B cell (primary cell): ENCODE results near the gene EFCAB14. TPM values are rescaled to one million over a fixed set of nuclear protein-coding genes. Genes with fewer than 3 reads are reported as not detected.

Experiments
- ATAC-seq: fragments of 200-7000 bp; cut with Tn5 transposase; one replicate; pipeline ENCODE4 v1.10.0; 2021; ENCODE audit warnings: low read depth, mild to moderate bottlenecking, moderate number of reproducible peaks, moderate library complexity
- CTCF ChIA-PET: fragments of 350-600 bp; sonication (Branson Sonifier 250); formaldehyde crosslinking; loops from one replicate; lab custom pipeline; 2021; ENCODE audit warnings: antibody characterized with exemption, inconsistent platforms; lab: Charles Lee
- POLR2A ChIA-PET: fragments of 350-600 bp; sonication (Branson Sonifier 250); formaldehyde crosslinking; loops from one replicate; lab custom pipeline; 2021; ENCODE audit warnings: antibody characterized with exemption; lab: Charles Lee
- DNase-seq: peaks from one replicate; pipeline ENCODE4 v3.0.0; 2013
- H2AFZ ChIP-seq: 2 replicates; pipeline ENCODE4 v1.6.1; 2012; ENCODE audit warnings: mild to moderate bottlenecking, low read depth, low read length; ENCODE audit not compliant: insufficient read depth, poor library complexity, severe bottlenecking
- H3K27ac ChIP-seq, 2 donors: 1 replicate in 1 of 2; 2 replicates in 1 of 2; pipeline ENCODE4 v1.5.1; 2012 to 2013; ENCODE audit warnings: low read length in 2 of 2, mild to moderate bottlenecking in 2 of 2, moderate library complexity in 1 of 2
- H3K27me3 ChIP-seq, 4 experiments: fragments of 200-600 bp in 1 of 4; sonication (generic) in 1 of 4; replicated peaks in 1 of 4; 1 replicate in 2 of 4; 2 replicates in 2 of 4; pipeline versions ENCODE4 v1.6.1 to v1.7.0; 2013 to 2016; ENCODE audit warnings: low read length in 3 of 4, mild to moderate bottlenecking in 2 of 4, mixed read lengths in 1 of 4, moderate library complexity in 1 of 4; ENCODE audit not compliant: insufficient read depth in 4 of 4, control insufficient read depth in 3 of 4; ENCODE audit errors: control extremely low read depth in 1 of 4
- H3K36me3 ChIP-seq, 2 experiments: replicated peaks in 1 of 2; 1 replicate in 1 of 2; 2 replicates in 1 of 2; pipeline versions ENCODE4 v1.6.1 to v1.7.1; 2013; ENCODE audit warnings: low read length in 1 of 2; ENCODE audit not compliant: insufficient read depth in 2 of 2, control insufficient read depth in 1 of 2; ENCODE audit errors: control extremely low read depth in 1 of 2, extremely low read depth in 1 of 2
- H3K4me1 ChIP-seq, 2 donors: fragments of 200-600 bp in 1 of 2; sonication (generic) in 1 of 2; 1 replicate in 1 of 2; 2 replicates in 1 of 2; pipeline versions ENCODE4 v1.5.1 to v1.6.1; 2013 to 2017; ENCODE audit warnings: low read length in 2 of 2; ENCODE audit not compliant: control insufficient read depth in 2 of 2, insufficient read depth in 2 of 2
- H3K4me2 ChIP-seq: replicated peaks from 2 replicates; pipeline ENCODE3; 2012; ENCODE audit warnings: mild to moderate bottlenecking, low read depth, low read length; ENCODE audit not compliant: poor library complexity, severe bottlenecking
- H3K4me3 ChIP-seq, 5 experiments: fragments of 200-600 bp in 1 of 5; sonication (generic) in 1 of 5; 1 replicate in 3 of 5; 2 replicates in 2 of 5; pipeline versions ENCODE4 v1.5.1 to v1.7.0; 2011 to 2016; ENCODE audit warnings: low read length in 4 of 5, mild to moderate bottlenecking in 4 of 5, low read depth in 2 of 5, control low read depth in 1 of 5, moderate library complexity in 1 of 5; ENCODE audit not compliant: insufficient read depth in 1 of 5; ENCODE audit errors: control extremely low read depth in 1 of 5, extremely low read depth in 1 of 5
- H3K79me2 ChIP-seq: fragments of 200-600 bp; sonication (generic); one replicate; pipeline ENCODE4 v1.6.0; 2016; ENCODE audit warnings: low read length; ENCODE audit not compliant: control insufficient read depth, insufficient read depth
- H3K9ac ChIP-seq: fragments of 200-600 bp; sonication (generic); 2 replicates; pipeline ENCODE4 v1.6.1; 2017; ENCODE audit warnings: mild to moderate bottlenecking, low read length, moderate library complexity
- H3K9me3 ChIP-seq, 3 donors: one replicate each; pipeline versions ENCODE4 v1.6.1 to v1.7.1; 2013; ENCODE audit warnings: low read length in 2 of 3; ENCODE audit not compliant: control insufficient read depth in 2 of 3, insufficient read depth in 1 of 3; ENCODE audit errors: control extremely low read depth in 1 of 3
- H4K20me1 ChIP-seq: 2 replicates; pipeline ENCODE4 v1.6.0; 2012; ENCODE audit warnings: mild to moderate bottlenecking, low read length; ENCODE audit not compliant: insufficient read depth, control insufficient read depth, poor library complexity, severe bottlenecking
- H3K27ac Mint-ChIP-seq: one replicate; pipeline ENCODE4 v1.8.0; 2021; ENCODE audit warnings: mixed read lengths
- H3K27me3 Mint-ChIP-seq: one replicate; pipeline ENCODE4 v1.8.0; 2021; ENCODE audit warnings: mixed read lengths
- H3K4me1 Mint-ChIP-seq: one replicate; pipeline ENCODE4 v1.8.0; 2021; ENCODE audit warnings: mixed read lengths
- H3K4me3 Mint-ChIP-seq: one replicate; pipeline ENCODE4 v1.8.0; 2021; ENCODE audit warnings: mixed read lengths
- H3K9me3 Mint-ChIP-seq: one replicate; pipeline ENCODE4 v1.8.0; 2022; ENCODE audit warnings: mixed read lengths; ENCODE audit not compliant: insufficient read depth
- CTCF ChIP-seq: fragments of 200-600 bp; IDR thresholded peaks from one replicate; pipeline ENCODE4 v1.8.0; 2022; ENCODE audit warnings: antibody characterized with exemption, mild to moderate bottlenecking
- EZH2 ChIP-seq: IDR thresholded peaks from 2 replicates; pipeline ENCODE4 v1.6.1; 2012; ENCODE audit warnings: borderline replicate concordance, low read depth, mild to moderate bottlenecking, moderate library complexity, low read length; ENCODE audit not compliant: insufficient read depth, poor library complexity, severe bottlenecking
- WGBS: methylation state at CpG from one replicate; pipeline ENCODE4 v1.1.5; 2013; ENCODE audit warnings: missing lambda C conversion rate; ENCODE audit not compliant: insufficient coverage; 5-methylcytosine and 5-hydroxymethylcytosine counted together
- intact Hi-C: fragments of 100-400 bp; cut with micrococcal nuclease; formaldehyde crosslinking; loops from one replicate; pipeline ENCODE4 v1.10.0; 2022
- polyA plus RNA-seq: library from polyadenylated mRNA; depleted of rRNA; stranded (reverse); fragments of >200 nt; gene quantifications from 2 replicates; pipeline ENCODE4 v1.2.3, GENCODE V29; 2012
- total RNA-seq, 2 donors: library from RNA; stranded (reverse); fragments of 120-200 nt in 1 of 2; gene quantifications; 1 replicate in 1 of 2; 2 replicates in 1 of 2; pipeline versions ENCODE4 v1.2.3 to v1.2.4, GENCODE V29; 2013 to 2022

The EFCAB14 gene
- total and polyA plus RNA-seq, 2 donors (not counting 1 experiment from before 2014, with no cell fraction given), result 22.8 to 98.8 TPM

GRCh38 chr1:46768445-46768844 lies 49.5 kb upstream of the EFCAB14 start:
- Mint-ChIP-seq H3K9me3 (peaks cover 16% of the 10 kb centered on the region), H3K27me3 (peaks cover 22% of the 10 kb centered on the region), H3K4me3 (no peak overlapping the region), H3K4me1 (no peaks in the 10 kb centered on the region), H3K27ac (no peak overlapping the region)
- Histone ChIP-seq H3K27ac (no peak overlapping the region), H3K9ac (no peak overlapping the region), H3K4me3 (no peak overlapping the region), H2AFZ (no peak overlapping the region), H3K4me1 (no peaks in the 10 kb centered on the region), H3K36me3 (no peaks in the 10 kb centered on the region), H3K27me3 (peaks cover 0 to 18% (median 2%) of the 10 kb centered on the region in 4 experiments), H3K9me3 (peaks cover 3 to 34% (median 29%) of the 10 kb centered on the region in 3 donors), H3K4me2 (no peak overlapping the region), H4K20me1 (no peaks in the 10 kb centered on the region), H3K79me2 (no peaks in the 10 kb centered on the region)
- no peak for ATAC-seq
- CTCF ChIA-PET, result no interaction called here
- TF ChIP-seq EZH2, result no peak
- no peak for TF ChIP-seq CTCF
- DNase-seq, result no peak
- WGBS, result 100% methylated on average over 1 of the region's 5 CpGs
- intact Hi-C loops, result no loop called here
- POLR2A ChIA-PET, result no interaction called here

GRCh38 chr1:46767649-46768282 lies 48.9 kb upstream of the EFCAB14 start:
- no peaks in the 10 kb centered on the region for H3K79me2 ChIP-seq
- Mint-ChIP-seq H3K27me3 (peaks cover 23% of the 10 kb centered on the region), H3K27ac (no peak overlapping the region), H3K9me3 (peaks cover 16% of the 10 kb centered on the region), H3K4me1 (no peaks in the 10 kb centered on the region), H3K4me3 (no peak overlapping the region)
- ATAC-seq (no peak), DNase-seq (no peak)
- H3K4me1 ChIP-seq, result no peaks in the 10 kb centered on the region
- WGBS, result 79% methylated on average over 2 of the region's 4 CpGs
- H3K9ac ChIP-seq, result no peak overlapping the region
- intact Hi-C loops, result no loop called here
- H2AFZ ChIP-seq, result no peak overlapping the region
- H3K9me3 ChIP-seq, result peaks cover 3 to 40% (median 30%) of the 10 kb centered on the region in 3 donors
- ChIA-PET POLR2A (no interaction called here), CTCF (no interaction called here)
- H3K27me3 ChIP-seq, result peaks cover 0 to 22% (median 2%) of the 10 kb centered on the region in 4 experiments
- H4K20me1 ChIP-seq, result no peaks in the 10 kb centered on the region
- TF ChIP-seq EZH2 (no peak), CTCF (no peak)
- H3K4me2 ChIP-seq, result no peak overlapping the region
- H3K27ac ChIP-seq, result no peak overlapping the region
- no peaks in the 10 kb centered on the region for H3K36me3 ChIP-seq
- H3K4me3 ChIP-seq, result no peak overlapping the region
